GM19395 (cell line): Measurements from ENCODE around the gene TMEM63A.
"Not testable (repeated sequence)": the region's sequence is repeated elsewhere in the genome, so short reads cannot be mapped to it uniquely, and the experiment has no call there.

Source experiments
- ATAC-seq: cut with Tn5 transposase; IDR thresholded peaks from one replicate; pipeline ENCODE4 v1.9.1; 2021; ENCODE audit warnings: mild to moderate bottlenecking, moderate library complexity; ENCODE audit not compliant: unreplicated experiment

TMEM63A gene

GRCh38 chr1:225806736-225807135 is 75.4 kb downstream of the TMEM63A start:
- ATAC-seq, result not testable (repeated sequence)

GRCh38 chr1:225806249-225806648 is 75.9 kb downstream of the TMEM63A start:
- ATAC-seq, result no peak

DNA sequence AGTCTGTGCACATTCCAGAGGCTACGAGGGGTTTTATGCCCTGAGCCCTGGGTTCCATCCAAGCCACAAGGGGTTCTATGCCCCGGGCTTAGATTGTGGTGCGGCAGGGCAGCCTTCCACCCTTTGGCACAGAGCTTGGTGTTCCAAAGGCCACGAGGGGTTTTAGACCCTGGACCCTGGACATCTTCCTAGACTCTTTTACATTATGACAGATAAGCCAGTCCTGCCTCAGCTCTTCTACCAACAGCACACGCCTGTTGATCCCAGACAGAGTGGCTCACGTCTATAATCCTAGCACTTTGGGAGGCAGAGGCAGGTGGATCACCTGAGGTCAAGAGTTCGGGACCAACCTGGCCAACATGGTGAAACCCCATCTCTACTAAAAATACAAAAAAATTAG is 81.0 kb downstream of the TMEM63A start:
- not testable (repeated sequence) for ATAC-seq

DNA sequence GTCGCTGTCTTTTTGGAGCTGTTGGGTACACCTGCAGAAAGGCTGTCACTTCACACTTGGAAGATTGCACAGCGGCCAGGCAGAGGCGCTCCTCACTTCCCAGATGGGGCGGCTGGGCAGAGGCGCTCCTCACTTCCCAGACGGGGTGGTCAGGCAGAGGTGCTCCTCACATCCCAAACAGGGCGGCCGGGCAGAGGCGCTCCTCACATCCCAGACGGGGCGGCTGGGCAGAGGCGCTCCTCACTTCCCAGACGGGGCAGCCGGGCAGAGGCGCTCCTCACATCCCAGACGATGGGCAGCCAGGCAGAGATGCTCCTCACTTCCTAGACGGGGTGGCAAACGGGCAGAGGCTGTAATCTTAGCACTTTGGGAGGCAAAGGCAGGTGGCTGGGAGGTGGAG is 86.1 kb downstream of the TMEM63A start:
- ATAC-seq, result not testable (repeated sequence)
